Small intestine (tissue), 7 donors: ENCODE data around the gene KRTAP10-3. TPM values are rescaled to one million over a fixed set of nuclear protein-coding genes. Genes with fewer than 3 reads are reported as not detected.

Experiments
- DNase-seq, 2 donors: peaks; one replicate each; pipeline versions ENCODE4 v3.0.0 to v3.0.0-alpha.2; 2013
- FAIRE-seq: peaks from 2 replicates; lab custom pipeline; 2012; peaks lifted over from hg19 to GRCh38; lab: Jason Lieb, UNC
- H3K27ac ChIP-seq, 3 donors: one replicate each; pipeline ENCODE4 v1.5.1; 2013; ENCODE audit warnings: low read length in 2 of 3, mild to moderate bottlenecking in 2 of 3, control low read depth in 1 of 3, inconsistent platforms in 1 of 3, low read depth in 1 of 3, moderate library complexity in 1 of 3
- H3K27me3 ChIP-seq, 3 donors: one replicate each; pipeline ENCODE4 v1.6.1; 2013; ENCODE audit warnings: low read length in 3 of 3, inconsistent platforms in 1 of 3; ENCODE audit not compliant: control insufficient read depth in 3 of 3, insufficient read depth in 3 of 3
- H3K36me3 ChIP-seq, 3 donors: one replicate each; pipeline ENCODE4 v1.6.1; 2013; ENCODE audit warnings: low read length in 3 of 3, inconsistent platforms in 1 of 3, low read depth in 1 of 3, mild to moderate bottlenecking in 1 of 3, moderate library complexity in 1 of 3; ENCODE audit not compliant: control insufficient read depth in 3 of 3, insufficient read depth in 2 of 3
- H3K4me1 ChIP-seq, 3 donors: one replicate each; pipeline ENCODE4 v1.6.1; 2013; ENCODE audit warnings: low read length in 2 of 3, inconsistent platforms in 1 of 3, low read depth in 1 of 3, mild to moderate bottlenecking in 1 of 3, moderate library complexity in 1 of 3; ENCODE audit not compliant: control insufficient read depth in 3 of 3, insufficient read depth in 2 of 3
- H3K4me3 ChIP-seq, 3 donors: one replicate each; pipeline ENCODE4 v1.5.1; 2013; ENCODE audit warnings: low read length in 3 of 3, control low read depth in 1 of 3, inconsistent platforms in 1 of 3, low read depth in 1 of 3, mild to moderate bottlenecking in 1 of 3, moderate library complexity in 1 of 3
- H3K9me3 ChIP-seq, 2 donors: one replicate each; pipeline ENCODE4 v1.6.1; 2013; ENCODE audit warnings: low read depth in 1 of 2, low read length in 1 of 2; ENCODE audit not compliant: control insufficient read depth in 2 of 2, insufficient read depth in 1 of 2
- WGBS, 3 donors: extraction: QIAGEN DNeasy Blood & Tissue Kit; methylation state at CpG; one replicate each; pipeline ENCODE4 v1.1.7; 2013; 5-methylcytosine and 5-hydroxymethylcytosine counted together
- polyA plus RNA-seq, 4 donors: library from polyadenylated mRNA; stranded (reverse) in 3 of 4; unstranded in 1 of 4; fragments of 200-250 nt in 3 of 4; fragments of 120-200 nt in 1 of 4; gene quantifications; one replicate each; pipeline versions ENCODE4 v1.2.1 to v1.2.3, GENCODE V29; 2013
- donor health status: healthy with polysubstance abuse.
- donor health status: control.
- donor health status: control.
- donor health status: Bipolar disorder and iron deficiency.
- donor health status: healthy.

KRTAP10-3 gene
- polyA plus RNA-seq, 4 donors: not detected

DNA sequence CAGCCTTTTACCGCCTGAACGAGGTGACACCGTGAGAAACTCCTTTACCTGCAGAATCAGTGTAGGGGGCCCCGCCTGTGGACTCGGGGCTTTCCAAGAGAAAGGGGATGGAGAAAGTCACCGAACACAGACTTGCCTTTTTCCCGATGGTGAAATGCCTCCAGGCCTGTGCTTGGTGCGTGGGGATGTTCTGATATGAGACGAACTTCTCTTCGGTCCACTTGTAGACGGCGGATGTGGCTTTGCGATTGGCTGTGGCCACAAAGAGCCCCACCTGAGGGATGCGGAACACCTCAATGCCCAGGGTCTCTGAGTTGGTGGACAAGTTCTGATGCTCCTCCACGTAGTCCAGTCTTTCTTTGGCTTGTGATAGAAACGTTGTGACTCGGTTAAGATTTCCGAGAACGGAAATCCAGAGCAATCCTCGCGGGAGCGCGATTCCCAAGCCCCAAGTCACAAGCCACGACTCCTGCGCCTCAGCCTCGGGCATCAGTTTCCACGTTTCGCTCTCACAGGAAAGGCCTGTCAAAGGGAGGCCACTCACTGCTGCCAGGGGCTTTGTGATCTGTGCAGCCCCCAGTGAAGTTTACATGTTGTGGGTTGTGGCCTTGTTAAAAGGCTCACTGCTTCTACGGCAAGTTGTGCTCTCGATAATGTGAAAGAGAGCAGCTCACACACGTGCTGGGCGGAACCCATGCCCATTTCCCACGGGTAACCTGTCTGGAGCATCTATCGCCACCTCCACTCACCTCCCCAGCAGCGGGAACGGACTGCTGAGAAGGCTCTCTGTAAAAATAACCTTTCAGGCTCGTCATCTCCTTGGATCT, 31.2 kb downstream of the KRTAP10-3 start:
- WGBS, 3 donors: 85 to 89% (median 88%) methylated on average over 37 of the region's 37 CpGs
- FAIRE-seq (no peak), DNase-seq (no peak)
- Histone ChIP-seq H3K9me3 (no peaks in the 10 kb centered on the region), H3K4me1 (no peaks in the 10 kb centered on the region), H3K36me3 (no peaks in the 10 kb centered on the region), H3K4me3 (no peak overlapping the region), H3K27me3 (no peaks in the 10 kb centered on the region), H3K27ac (no peak overlapping the region)

DNA sequence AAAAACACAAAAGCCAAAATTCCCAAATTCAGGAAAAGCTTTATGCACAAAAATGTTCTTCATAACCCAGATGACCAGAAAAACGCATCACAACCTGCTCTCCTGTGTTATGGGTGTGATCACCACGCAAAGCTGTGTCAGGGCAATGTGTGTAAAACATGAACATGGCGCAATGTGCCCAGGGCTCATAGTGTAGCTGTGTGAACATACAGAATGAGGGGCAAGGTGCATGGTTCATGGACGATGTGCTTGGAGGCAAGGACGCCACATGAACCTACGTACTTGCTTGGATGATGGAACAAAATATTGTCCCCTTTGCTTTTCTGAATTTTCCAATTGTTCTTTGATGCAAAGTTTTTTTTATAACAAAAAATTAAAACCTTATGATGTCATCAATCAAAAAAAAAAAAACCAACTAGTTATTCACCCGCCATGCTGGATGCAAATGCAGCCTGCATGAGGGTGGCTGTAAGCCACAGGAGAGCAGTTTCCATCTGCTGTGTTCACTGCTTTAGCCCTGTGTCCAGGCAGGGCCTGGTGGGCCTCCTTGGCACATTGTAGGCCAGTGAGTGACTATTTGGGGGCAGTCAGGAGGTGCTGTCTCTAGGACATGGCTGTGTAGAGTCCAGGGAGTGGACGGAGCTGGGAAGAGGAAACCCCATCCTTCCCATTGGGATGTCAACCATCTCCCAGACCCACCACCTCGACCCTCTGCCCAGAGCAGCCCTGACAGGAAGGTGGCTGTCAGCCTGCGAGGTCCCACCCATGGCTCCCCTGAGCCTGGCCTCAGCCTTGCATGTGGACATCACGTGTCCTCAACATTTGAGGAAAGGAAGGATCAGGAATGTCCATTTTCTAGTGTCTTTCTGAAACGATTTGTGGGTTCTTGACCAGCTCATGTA, 32.2 kb downstream of the KRTAP10-3 start:
- H3K27me3 ChIP-seq: no peaks in the 10 kb centered on the region

DNA sequence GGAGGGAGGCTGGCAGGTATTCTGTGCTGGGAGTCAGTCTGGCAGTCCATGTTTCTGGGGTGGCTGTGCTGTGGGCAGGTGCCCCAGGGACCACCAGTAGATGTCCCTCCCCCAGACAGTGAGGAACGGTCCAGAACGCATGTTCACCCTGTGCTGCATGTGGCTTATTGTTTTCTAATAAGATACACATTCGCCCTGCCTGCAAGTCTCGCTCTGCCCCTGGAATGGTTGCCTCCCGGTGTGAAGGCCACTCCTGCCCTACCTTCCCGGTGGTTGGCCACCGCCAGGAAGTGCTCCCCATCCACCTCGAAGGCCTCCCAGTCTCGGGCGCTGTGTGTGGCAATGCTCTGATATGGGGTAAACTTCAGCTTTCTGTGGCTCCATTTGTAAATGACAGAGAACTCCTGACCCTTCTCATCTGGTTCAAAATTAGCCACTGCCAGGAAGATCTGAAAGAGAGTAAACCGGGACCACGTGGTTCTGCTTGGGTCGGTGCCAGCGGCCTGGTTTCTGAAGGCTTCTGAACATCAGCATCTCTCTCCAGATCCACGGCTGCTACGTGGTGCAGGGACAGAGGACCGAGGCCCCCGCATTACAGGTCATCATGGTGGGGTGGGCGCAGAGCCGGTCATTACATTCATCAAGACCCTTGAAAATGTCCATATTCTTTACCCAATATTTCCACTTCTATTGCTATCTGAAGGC, 33.1 kb downstream of the KRTAP10-3 start:
- FAIRE-seq (no peak), DNase-seq (no peak)
- H3K9me3 ChIP-seq: no peaks in the 10 kb centered on the region
- H3K27ac ChIP-seq: no peak overlapping the region
- 85 to 87% (median 86%) methylated on average over 20 of the region's 20 CpGs for WGBS, 3 donors
- no peaks in the 10 kb centered on the region for H3K4me1 ChIP-seq
- H3K36me3 ChIP-seq: no peaks in the 10 kb centered on the region
- H3K4me3 ChIP-seq: no peak overlapping the region
- H3K27me3 ChIP-seq: no peaks in the 10 kb centered on the region

More for the DNA sequence above, 32.2 kb downstream of the KRTAP10-3 start:
- H3K27ac ChIP-seq: no peak overlapping the region
- H3K4me3 ChIP-seq: no peak overlapping the region
- H3K9me3 ChIP-seq: no peaks in the 10 kb centered on the region
- H3K36me3 ChIP-seq: no peaks in the 10 kb centered on the region
- no peaks in the 10 kb centered on the region for H3K4me1 ChIP-seq
- no peak for FAIRE-seq
- DNase-seq: no peak
- WGBS, 3 donors: 81 to 87% (median 83%) methylated on average over 12 of the region's 12 CpGs

DNA sequence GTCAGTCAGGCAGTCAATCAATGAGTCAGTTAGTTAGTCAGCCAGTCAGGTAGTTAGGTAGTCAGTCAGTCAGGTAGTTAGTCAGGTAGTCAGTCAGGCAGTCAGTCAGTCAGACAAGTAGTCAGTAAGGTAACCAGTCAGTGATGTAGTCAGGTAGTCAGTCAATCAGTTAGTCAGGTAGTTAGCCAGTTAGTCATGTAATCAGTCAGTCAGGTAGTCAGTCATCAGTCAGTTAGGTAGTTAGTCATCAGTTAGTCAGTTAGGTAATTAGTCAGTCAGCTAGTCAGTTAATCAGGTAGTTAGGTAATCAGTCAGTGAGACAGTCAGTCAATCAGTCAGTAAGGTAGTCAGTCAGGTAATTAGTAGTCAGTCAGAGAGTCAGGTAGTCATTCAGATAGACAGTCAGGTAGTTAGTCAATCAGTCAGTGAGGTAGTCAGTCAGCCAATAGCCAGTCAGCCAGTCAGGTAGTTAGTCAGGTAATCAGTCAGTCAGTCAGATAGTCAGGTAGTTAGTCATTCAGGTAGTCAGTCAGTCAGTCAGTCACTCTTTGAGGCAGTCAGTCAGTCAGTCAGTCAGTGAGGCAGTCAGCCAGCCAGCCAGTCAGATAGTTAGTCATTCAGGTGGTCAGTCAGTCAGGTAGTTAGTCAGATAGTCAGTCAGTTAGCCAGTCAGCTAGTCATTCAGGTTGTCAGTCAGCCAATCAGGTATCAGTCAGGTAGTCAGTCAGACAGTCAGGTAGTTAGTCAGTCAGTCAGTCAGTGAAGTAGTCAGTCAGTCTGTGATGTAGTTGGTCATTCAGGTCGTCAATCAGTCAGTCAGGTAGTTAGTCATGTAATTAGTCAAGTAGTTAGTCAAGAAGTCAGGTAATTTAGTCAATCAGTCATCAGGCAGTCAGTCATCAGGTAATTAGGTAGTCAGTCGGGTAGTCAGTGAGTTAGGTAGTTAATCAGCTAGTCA, 33.9 kb downstream of the KRTAP10-3 start:
- H3K4me3 ChIP-seq: no peak overlapping the region
- no peaks in the 10 kb centered on the region for H3K27me3 ChIP-seq
- FAIRE-seq (no peak), DNase-seq (no peak)
- H3K36me3 ChIP-seq: no peaks in the 10 kb centered on the region
- H3K9me3 ChIP-seq: no peaks in the 10 kb centered on the region
- WGBS, 3 donors: 69 to 77% (median 71%) methylated on average over 2 of the region's 2 CpGs
- H3K4me1 ChIP-seq: no peaks in the 10 kb centered on the region
- H3K27ac ChIP-seq: no peak overlapping the region

DNA sequence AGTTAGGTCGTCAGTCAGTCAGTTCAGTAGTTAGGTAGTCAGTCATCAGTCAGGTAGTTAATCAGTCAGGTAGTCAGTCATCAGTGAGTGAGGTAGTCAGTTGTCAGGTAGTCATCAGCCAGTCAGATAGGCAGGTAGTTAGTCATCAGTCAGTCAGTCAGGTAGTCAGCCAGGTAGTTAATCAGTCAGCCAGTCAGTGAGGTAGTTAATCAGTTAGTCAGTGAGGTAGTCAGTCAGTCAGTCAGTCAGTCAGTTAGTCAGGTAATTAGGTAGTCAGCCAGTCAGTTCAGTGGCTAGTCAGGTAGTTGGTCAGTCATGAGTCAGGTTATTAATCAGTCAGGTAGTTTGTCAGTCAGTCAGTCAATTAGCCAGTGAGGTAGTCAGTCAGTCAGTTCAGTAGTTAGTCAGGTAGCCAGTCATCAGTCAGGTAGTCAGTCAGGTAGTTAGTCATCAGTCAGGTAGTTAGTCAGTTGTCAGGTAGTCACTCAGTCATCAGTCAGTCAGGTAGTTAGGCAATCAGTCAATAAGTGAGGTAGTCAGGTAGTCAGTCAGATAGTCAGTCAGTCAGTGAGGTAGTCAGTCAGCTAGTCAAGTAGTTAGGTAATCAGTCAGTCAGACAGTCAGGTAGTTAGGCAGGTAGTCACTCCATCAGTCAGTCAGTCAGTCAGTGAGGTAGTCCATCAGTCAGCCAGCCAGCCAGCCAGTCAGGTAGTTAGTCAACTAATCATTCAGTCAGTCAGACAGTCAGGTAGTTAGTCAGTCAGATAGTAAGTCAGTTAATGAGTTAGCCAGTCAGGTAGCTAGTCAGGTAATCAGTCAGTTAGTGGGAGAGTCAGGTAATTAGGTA, 34.8 kb downstream of the KRTAP10-3 start:
- no peaks in the 10 kb centered on the region for H3K9me3 ChIP-seq
- no peaks in the 10 kb centered on the region for H3K36me3 ChIP-seq
- no peaks in the 10 kb centered on the region for H3K27me3 ChIP-seq
- H3K4me1 ChIP-seq: no peaks in the 10 kb centered on the region
- DNase-seq (no peak), FAIRE-seq (no peak)
- no peak overlapping the region for H3K4me3 ChIP-seq
- WGBS, 3 donors: 54 to 91% (median 89%) methylated on average over 1 of the region's 1 CpG
- H3K27ac ChIP-seq: no peak overlapping the region

DNA sequence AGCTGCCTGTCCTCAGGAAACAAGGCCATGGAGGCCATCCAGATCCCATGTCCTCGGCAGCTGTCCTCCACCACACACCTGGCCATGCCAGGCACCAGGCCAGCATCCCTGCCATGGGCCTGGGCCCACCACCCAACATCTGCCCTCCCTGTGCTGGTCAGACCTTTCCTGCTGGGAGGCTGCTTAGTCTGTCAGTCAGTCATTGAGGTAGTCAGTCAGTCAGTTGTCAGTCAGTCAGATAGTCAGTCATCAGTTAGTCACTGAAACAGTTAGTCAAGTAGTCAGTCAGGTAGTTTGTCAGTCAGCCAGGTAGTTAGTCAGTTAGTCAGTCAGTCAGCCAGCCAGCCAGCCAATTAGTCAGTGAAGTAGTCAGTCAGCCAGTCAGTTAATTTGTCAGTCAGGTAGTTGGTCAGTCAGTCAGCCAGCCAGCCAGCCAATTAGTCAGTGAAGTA, 35.8 kb downstream of the KRTAP10-3 start:
- H3K36me3 ChIP-seq: no peaks in the 10 kb centered on the region
- DNase-seq (no peak), FAIRE-seq (no peak)
- H3K4me3 ChIP-seq: no peak overlapping the region
- H3K9me3 ChIP-seq: no peaks in the 10 kb centered on the region
- WGBS, 3 donors: 57 to 80% (median 70%) methylated on average over 1 of the region's 1 CpG
- no peaks in the 10 kb centered on the region for H3K4me1 ChIP-seq
- no peak overlapping the region for H3K27ac ChIP-seq
- H3K27me3 ChIP-seq: no peaks in the 10 kb centered on the region
